HepG2 (cell line): ENCODE measurements around the gene SMARCC1.

Experiments
- ARNT ChIP-seq: fragments of 450-650 bp; IDR thresholded peaks from 2 replicates; pipeline ENCODE4 v1.6.1; 2017
- CHD2 ChIP-seq: IDR thresholded peaks from 2 replicates; pipeline ENCODE4 v1.6.1; 2011; ENCODE audit warnings: low read depth, low read length, improper control_type of control experiment
- CREB1 ChIP-seq, 2 experiments: fragments of 450-650 bp in 1 of 2; IDR thresholded peaks; 2 replicates each; pipeline ENCODE4 v1.6.1; 2016 to 2017; ENCODE audit warnings: control low read depth in 1 of 2, mild to moderate bottlenecking in 1 of 2, missing compliant biosample characterization in 1 of 2, missing genetic modification characterization in 1 of 2
- KLF16 ChIP-seq, 2 experiments: sonication (generic) in 1 of 2; formaldehyde crosslinking in 1 of 2; IDR thresholded peaks; 2 replicates each; pipeline versions ENCODE4 v1.6.1 to v1.8.0; 2016 to 2023; ENCODE audit warnings: missing genetic modification reagents in 2 of 2, missing compliant biosample characterization in 1 of 2
- MTF1 ChIP-seq: sonication (generic); formaldehyde crosslinking; IDR thresholded peaks from 2 replicates; pipeline ENCODE4 v1.5.0; 2020; ENCODE audit warnings: missing genetic modification reagents
- NFRKB ChIP-seq: fragments of 450-650 bp; IDR thresholded peaks from 2 replicates; pipeline ENCODE4 v1.6.1; 2017
- PAX8 ChIP-seq: sonication (generic); formaldehyde crosslinking; IDR thresholded peaks from 2 replicates; pipeline ENCODE4 v1.8.0; 2022; ENCODE audit warnings: mild to moderate bottlenecking, missing genetic modification reagents, borderline replicate concordance
- PBX2 ChIP-seq: IDR thresholded peaks from 2 replicates; pipeline ENCODE4 v1.6.1; 2016; ENCODE audit warnings: control low read depth
- SMC3 ChIP-seq: IDR thresholded peaks from 2 replicates; pipeline ENCODE4 v1.6.1; 2011; ENCODE audit warnings: low read length, improper control_type of control experiment
- ZNF232 ChIP-seq: sonication (generic); formaldehyde crosslinking; IDR thresholded peaks from 2 replicates; pipeline ENCODE4 v1.4.0; 2020; ENCODE audit warnings: missing genetic modification reagents, borderline replicate concordance
- ZNF24 ChIP-seq: fragments of 450-650 bp; IDR thresholded peaks from 2 replicates; pipeline ENCODE4 v1.6.1; 2017; ENCODE audit warnings: antibody characterized with exemption, mild to moderate bottlenecking
- TF ChIP-seq, protein P1 (sequence below): sonication (generic); formaldehyde crosslinking; IDR thresholded peaks from 2 replicates; pipeline ENCODE4 v1.5.0; 2020; ENCODE audit warnings: mild to moderate bottlenecking, missing genetic modification reagents, moderate library complexity

DNA sequence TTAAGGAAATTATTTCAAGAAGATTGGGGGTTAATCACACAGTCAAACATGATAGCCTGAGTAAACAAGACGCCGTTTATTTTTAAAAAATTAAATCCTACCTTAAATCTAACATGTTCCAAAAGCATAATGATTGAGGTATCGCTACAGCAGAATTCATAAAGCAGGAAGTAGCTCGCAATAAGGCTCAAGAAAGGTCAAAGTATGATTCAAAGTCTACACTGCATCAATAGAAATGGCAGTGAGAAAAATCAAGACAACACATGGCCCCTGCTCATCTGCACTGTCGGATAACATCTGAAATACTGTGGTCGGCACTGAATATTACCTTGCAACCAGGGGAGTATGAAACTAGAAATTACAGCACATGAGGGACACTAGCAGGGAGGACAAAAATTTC, 93.2 kb downstream of the SMARCC1 start:
- TF ChIP-seq PAX8 (CRISPR knock-in tag) (no peak), CREB1 (IDR thresholded peaks at IDR 0.05) (no peak), CREB1 (CRISPR knock-in tag; IDR thresholded peaks at IDR 0.05) (no peak), PBX2 (CRISPR knock-in tag) (no peak), SMC3 (no peak), CHD2 (no peak), MTF1 (no peak), ZNF232 (CRISPR knock-in tag) (no peak), NFRKB (no peak), ZNF24 (no peak), KLF16 (CRISPR knock-in tag; IDR thresholded peaks at IDR 0.05) (no peak), ARNT (no peak)
- TF ChIP-seq, protein P1, sequence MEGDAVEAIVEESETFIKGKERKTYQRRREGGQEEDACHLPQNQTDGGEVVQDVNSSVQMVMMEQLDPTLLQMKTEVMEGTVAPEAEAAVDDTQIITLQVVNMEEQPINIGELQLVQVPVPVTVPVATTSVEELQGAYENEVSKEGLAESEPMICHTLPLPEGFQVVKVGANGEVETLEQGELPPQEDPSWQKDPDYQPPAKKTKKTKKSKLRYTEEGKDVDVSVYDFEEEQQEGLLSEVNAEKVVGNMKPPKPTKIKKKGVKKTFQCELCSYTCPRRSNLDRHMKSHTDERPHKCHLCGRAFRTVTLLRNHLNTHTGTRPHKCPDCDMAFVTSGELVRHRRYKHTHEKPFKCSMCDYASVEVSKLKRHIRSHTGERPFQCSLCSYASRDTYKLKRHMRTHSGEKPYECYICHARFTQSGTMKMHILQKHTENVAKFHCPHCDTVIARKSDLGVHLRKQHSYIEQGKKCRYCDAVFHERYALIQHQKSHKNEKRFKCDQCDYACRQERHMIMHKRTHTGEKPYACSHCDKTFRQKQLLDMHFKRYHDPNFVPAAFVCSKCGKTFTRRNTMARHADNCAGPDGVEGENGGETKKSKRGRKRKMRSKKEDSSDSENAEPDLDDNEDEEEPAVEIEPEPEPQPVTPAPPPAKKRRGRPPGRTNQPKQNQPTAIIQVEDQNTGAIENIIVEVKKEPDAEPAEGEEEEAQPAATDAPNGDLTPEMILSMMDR (CRISPR knock-in tag): no peak
